HL-60 (cell line): ENCODE results near the gene LYPD3.
"Not testable (repeated sequence)": the region's sequence is repeated elsewhere in the genome, so short reads cannot be mapped to it uniquely, and the experiment has no call there.

ENCODE experiments used
- DNase-seq, 2 experiments: peaks; one replicate each; pipeline ENCODE4 v3.0.0-alpha.2; 2010 to 2020; ENCODE audit warnings: low read depth in 1 of 2, low spot score in 1 of 2
- H3K27ac ChIP-seq: fragments of 250-450 bp; sonication (Bioruptor Pico); replicated peaks from 2 replicates; pipeline ENCODE4 v1.5.1; 2020; ENCODE audit warnings: mild to moderate bottlenecking, moderate library complexity
- H3K27me3 ChIP-seq: fragments of 250-450 bp; sonication (Bioruptor Pico); 2 replicates; pipeline ENCODE4 v1.5.1; 2021; ENCODE audit warnings: mild to moderate bottlenecking, moderate library complexity; ENCODE audit not compliant: insufficient read depth, poor library complexity, severe bottlenecking
- H3K4me3 ChIP-seq: replicated peaks from 2 replicates; pipeline ENCODE4 v1.5.1; 2011; ENCODE audit warnings: mild to moderate bottlenecking, control low read depth, low read length; ENCODE audit not compliant: insufficient read depth
- GABPA ChIP-seq: IDR thresholded peaks from 2 replicates; pipeline ENCODE4 v1.6.1; 2012; ENCODE audit warnings: low read depth
- POLR2AphosphoS5 ChIP-seq: IDR thresholded peaks from 2 replicates; pipeline ENCODE4 v1.6.1; 2012; ENCODE audit warnings: low read depth
- REST ChIP-seq: IDR thresholded peaks from 2 replicates; pipeline ENCODE4 v1.6.1; 2012; ENCODE audit warnings: low read depth; ENCODE audit not compliant: insufficient replicate concordance
- SPI1 ChIP-seq: IDR thresholded peaks from 2 replicates; pipeline ENCODE4 v1.6.1; 2012; ENCODE audit warnings: low read depth, mild to moderate bottlenecking, borderline replicate concordance
- TF ChIP-seq, protein P1 (sequence below): IDR thresholded peaks from one replicate; pipeline ENCODE4 v1.5.1; 2011; ENCODE audit warnings: low read length, control low read depth, inconsistent platforms; ENCODE audit not compliant: insufficient read depth

The LYPD3 gene

GRCh38 chr19:43438291-43439031, 26.9 kb downstream of the LYPD3 start:
- TF ChIP-seq REST (no peak), POLR2AphosphoS5 (no peak), SPI1 (no peak), GABPA (no peak)
- TF ChIP-seq, protein P1, sequence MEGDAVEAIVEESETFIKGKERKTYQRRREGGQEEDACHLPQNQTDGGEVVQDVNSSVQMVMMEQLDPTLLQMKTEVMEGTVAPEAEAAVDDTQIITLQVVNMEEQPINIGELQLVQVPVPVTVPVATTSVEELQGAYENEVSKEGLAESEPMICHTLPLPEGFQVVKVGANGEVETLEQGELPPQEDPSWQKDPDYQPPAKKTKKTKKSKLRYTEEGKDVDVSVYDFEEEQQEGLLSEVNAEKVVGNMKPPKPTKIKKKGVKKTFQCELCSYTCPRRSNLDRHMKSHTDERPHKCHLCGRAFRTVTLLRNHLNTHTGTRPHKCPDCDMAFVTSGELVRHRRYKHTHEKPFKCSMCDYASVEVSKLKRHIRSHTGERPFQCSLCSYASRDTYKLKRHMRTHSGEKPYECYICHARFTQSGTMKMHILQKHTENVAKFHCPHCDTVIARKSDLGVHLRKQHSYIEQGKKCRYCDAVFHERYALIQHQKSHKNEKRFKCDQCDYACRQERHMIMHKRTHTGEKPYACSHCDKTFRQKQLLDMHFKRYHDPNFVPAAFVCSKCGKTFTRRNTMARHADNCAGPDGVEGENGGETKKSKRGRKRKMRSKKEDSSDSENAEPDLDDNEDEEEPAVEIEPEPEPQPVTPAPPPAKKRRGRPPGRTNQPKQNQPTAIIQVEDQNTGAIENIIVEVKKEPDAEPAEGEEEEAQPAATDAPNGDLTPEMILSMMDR: no peak

GRCh38 chr19:43437712-43438111, 27.7 kb downstream of the LYPD3 start:
- no peak overlapping the region for H3K27ac ChIP-seq
- H3K4me3 ChIP-seq: no peak overlapping the region
- DNase-seq: no peak
- H3K27me3 ChIP-seq: no peaks in the 10 kb centered on the region
- no peak for TF ChIP-seq POLR2AphosphoS5
- TF ChIP-seq REST: no peak

More at GRCh38 chr19:43438291-43439031, 26.9 kb downstream of the LYPD3 start:
- DNase-seq: no peak
- Histone ChIP-seq H3K4me3 (no peak overlapping the region), H3K27ac (no peak overlapping the region), H3K27me3 (no peaks in the 10 kb centered on the region)

- not testable (repeated sequence) for H3K27ac ChIP-seq, DNase-seq, H3K27me3 ChIP-seq, H3K4me3 ChIP-seq
Observed at GRCh38 chr19:43437284-43437683, 28.1 kb downstream of the LYPD3 start.

DNA sequence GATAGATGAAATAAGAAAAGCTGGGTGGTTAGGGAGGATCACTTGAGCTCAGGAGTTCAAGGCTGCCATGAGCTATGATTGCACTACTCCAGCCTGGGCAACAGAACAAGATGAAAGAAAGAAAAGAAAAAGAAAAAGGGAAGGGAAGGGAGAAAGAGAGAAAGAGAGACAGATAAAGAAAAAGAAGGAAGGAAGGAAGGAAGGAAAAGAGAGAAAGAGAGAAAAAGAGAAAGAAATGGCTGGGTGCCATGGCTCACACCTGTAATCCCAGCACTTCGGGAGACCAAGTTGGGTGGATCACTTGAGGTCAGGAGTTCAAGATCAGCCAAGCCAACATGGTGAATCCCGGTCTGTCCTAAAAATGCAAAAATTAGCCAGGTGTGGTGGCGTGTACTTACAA, 29.6 kb downstream of the LYPD3 start:
- DNase-seq: no peak
- no peaks in the 10 kb centered on the region for H3K27me3 ChIP-seq
- H3K27ac ChIP-seq: no peak overlapping the region
- no peak for TF ChIP-seq REST
- TF ChIP-seq SPI1: no peak
- TF ChIP-seq, protein P1: no peak
- no peak for TF ChIP-seq GABPA
- no peak for TF ChIP-seq POLR2AphosphoS5
- no peak overlapping the region for H3K4me3 ChIP-seq
